ENCODE results near the gene DESI1.
"Not testable (repeated sequence)": the region's sequence is repeated elsewhere in the genome, so short reads cannot be mapped to it uniquely, and the experiment has no call there.

The DESI1 gene

GRCh38 chr22:41631615-41632014 is 10.8 kb upstream of the DESI1 start:
- not testable (repeated sequence) for DNase-seq

GRCh38 chr22:41631115-41631514 is 10.3 kb upstream of the DESI1 start:
- DNase-seq: not testable (repeated sequence)

- no peak for DNase-seq
Observed at GRCh38 chr22:41625577-41625976, 4.7 kb upstream of the DESI1 start.

- no peak for DNase-seq
Observed at GRCh38 chr22:41621911-41622179, 1.0 kb upstream of the DESI1 start.

- DNase-seq: peak; percentile 99 to 100 (median 100)
Observed at GRCh38 chr22:41621099-41621910, 462 bp upstream of the DESI1 start, which contains the start of gene XRCC6. Gene XRCC6, plus strand, starts transcription at chr22:41621295. Its CDS starts 710 bp downstream, at chr22:41622005.

GRCh38 chr22:41619979-41620588 is 759 bp downstream of the DESI1 start:
- peak; percentile 7 to 34 (median 16) for DNase-seq

GRCh38 chr22:41613456-41613855 is 7.4 kb downstream of the DESI1 start:
- DNase-seq: no peak

- no peak for DNase-seq
Observed at GRCh38 chr22:41612603-41613306, 8.1 kb downstream of the DESI1 start.

GRCh38 chr22:41608386-41608785 is 12.5 kb downstream of the DESI1 start:
- no peak for DNase-seq

GRCh38 chr22:41603873-41604332 is 16.9 kb downstream of the DESI1 start:
- no peak for DNase-seq

- no peak for DNase-seq
Observed at GRCh38 chr22:41600976-41601375, 19.9 kb downstream of the DESI1 start.

GRCh38 chr22:41598891-41599635 is 21.8 kb downstream of the DESI1 start:
- no peak for DNase-seq

- DNase-seq: no peak
Observed at GRCh38 chr22:41598081-41598480, 22.8 kb downstream of the DESI1 start.

- no peak for DNase-seq
Observed at GRCh38 chr22:41597635-41597953, 23.2 kb downstream of the DESI1 start.

- peak in 2 of 4 experiments; percentile 3 to 14 for DNase-seq
Observed at GRCh38 chr22:41596776-41597634, 23.8 kb downstream of the DESI1 start.

GRCh38 chr22:41595703-41596102 is 25.1 kb downstream of the DESI1 start:
- DNase-seq: no peak

GRCh38 chr22:41593336-41593960 is 27.4 kb downstream of the DESI1 start:
- DNase-seq: not testable (repeated sequence)

GRCh38 chr22:41589391-41590241 is 31.2 kb downstream of the DESI1 start, which contains the start of gene PMM1:
Gene PMM1, minus strand, starts transcription at chr22:41589840. Its CDS starts 35 bp downstream, at chr22:41589805.
- peak; percentile 99 to 100 (median 100) for DNase-seq

- no peak for DNase-seq
Observed at GRCh38 chr22:41587347-41587723, 33.5 kb downstream of the DESI1 start.

GRCh38 chr22:41585898-41586297 is 34.9 kb downstream of the DESI1 start:
- DNase-seq: no peak

GRCh38 chr22:41584881-41585280 is 36.0 kb downstream of the DESI1 start:
- DNase-seq: no peak

All from activated naive CD4-positive, alpha-beta T cell (primary cell).